OCI-LY3 (cell line): ENCODE results near the gene ZBTB5.

Experiments
- H2AFZ ChIP-seq: fragments of 200-600, 300-600 bp; shearing (Covaris generic); 2 replicates; pipeline ENCODE4 v1.6.0; 2014; ENCODE audit warnings: antibody characterized with exemption, low read depth, low read length
- H3K27ac ChIP-seq: fragments of 200-600, 300-600 bp; sonication (generic); 2 replicates; pipeline ENCODE4 v1.5.1; 2014; ENCODE audit warnings: mild to moderate bottlenecking, low read length, moderate library complexity, mixed read lengths
- H3K27me3 ChIP-seq: fragments of 200-600, 300-600 bp; sonication (generic); 2 replicates; pipeline ENCODE4 v1.6.1; 2014; ENCODE audit warnings: low read depth, low read length, mixed read lengths
- H3K36me3 ChIP-seq: fragments of 200-600, 300-600 bp; sonication (generic); replicated peaks from 2 replicates; pipeline ENCODE3; 2014; ENCODE audit warnings: low read depth, low read length, mixed read lengths
- H3K4me1 ChIP-seq: fragments of 300-600, 200-600 bp; sonication (generic); 2 replicates; pipeline ENCODE4 v1.6.1; 2014; ENCODE audit warnings: low read length, mixed read lengths
- H3K4me2 ChIP-seq: fragments of 200-600, 300-600 bp; sonication (generic); 2 replicates; pipeline ENCODE4 v1.6.1; 2014; ENCODE audit warnings: low read length, mixed read lengths
- H3K4me3 ChIP-seq: fragments of 300-600, 200-600 bp; sonication (generic); 2 replicates; pipeline ENCODE4 v1.5.1; 2014; ENCODE audit warnings: antibody characterized with exemption, mild to moderate bottlenecking, low read length, moderate library complexity
- H3K79me2 ChIP-seq: fragments of 300-600, 200-600 bp; shearing (Covaris generic); 2 replicates; pipeline ENCODE4 v1.6.1; 2014; ENCODE audit warnings: mild to moderate bottlenecking, low read length, mixed read lengths
- H3K9ac ChIP-seq: fragments of 300-600, 200-600 bp; shearing (Covaris generic); 2 replicates; pipeline ENCODE4 v1.6.0; 2014; ENCODE audit warnings: mild to moderate bottlenecking, low read length, moderate library complexity
- H3K9me3 ChIP-seq: fragments of 200-600, 300-600 bp; shearing (Covaris generic); 2 replicates; pipeline ENCODE4 v1.6.1; 2014; ENCODE audit warnings: low read length, mixed read lengths; ENCODE audit not compliant: insufficient read depth
- H4K20me1 ChIP-seq: fragments of 200-600, 300-600 bp; sonication (generic); 2 replicates; pipeline ENCODE4 v1.6.1; 2016; ENCODE audit warnings: low read length, mixed read lengths; ENCODE audit not compliant: insufficient read depth
- CTCF ChIP-seq: fragments of 200-600, 300-600 bp; sonication (generic); IDR thresholded peaks from 2 replicates; pipeline ENCODE4 v1.5.1; 2014; ENCODE audit warnings: antibody characterized with exemption, low read length, low read depth
- EZH2phosphoT487 ChIP-seq: fragments of 200-600 bp; shearing (Covaris generic); IDR thresholded peaks from 2 replicates; pipeline ENCODE4 v1.6.1; 2018; ENCODE audit warnings: antibody characterized with exemption, mixed run types, low read depth

ZBTB5 gene

GRCh38 chr9:37424204-37424685, 41.0 kb downstream of the ZBTB5 start:
- H3K27me3 ChIP-seq: no peaks in the 10 kb centered on the region
- peak overlapping the region; percentile 99 for H3K4me2 ChIP-seq
- peak overlapping the region; percentile 95 for H3K9ac ChIP-seq
- H3K4me1 ChIP-seq: peaks cover 25% of the 10 kb centered on the region
- H3K9me3 ChIP-seq: no peaks in the 10 kb centered on the region
- H4K20me1 ChIP-seq: peaks cover 21% of the 10 kb centered on the region; the same call in 1 of the 2 replicates
- peak overlapping the region; percentile 79 for H3K4me3 ChIP-seq
- TF ChIP-seq EZH2phosphoT487 (no peak), CTCF (no peak)
- H3K36me3 ChIP-seq: peaks cover 50% of the 10 kb centered on the region
- H2AFZ ChIP-seq: no peak overlapping the region
- peak overlapping the region; percentile 1; the same call in 1 of the 2 replicates for H3K27ac ChIP-seq
- H3K79me2 ChIP-seq: peaks cover 48% of the 10 kb centered on the region

DNA sequence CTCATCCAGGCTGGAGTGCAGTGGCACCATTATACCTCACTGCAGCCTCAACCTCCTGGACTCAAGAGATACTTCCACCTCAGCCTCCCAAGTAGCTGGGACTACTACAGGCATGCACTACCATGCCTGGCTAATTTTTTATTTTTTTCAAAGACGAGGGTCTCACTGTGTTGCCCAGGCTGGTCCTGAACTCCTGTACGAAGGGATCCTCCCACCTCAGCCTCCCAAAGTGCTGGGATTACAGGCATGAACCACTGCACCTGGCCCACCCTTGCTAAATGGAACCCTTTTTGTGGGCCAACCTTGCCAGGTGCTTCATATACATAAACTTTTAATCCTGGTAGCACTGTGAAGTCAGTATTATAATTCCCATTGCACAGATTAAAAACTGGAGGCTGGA, 41.7 kb downstream of the ZBTB5 start:
- no peak overlapping the region for H2AFZ ChIP-seq
- H3K27ac ChIP-seq: peak overlapping the region; percentile 64; the same call in 1 of the 2 replicates
- H3K9me3 ChIP-seq: no peaks in the 10 kb centered on the region
- H3K9ac ChIP-seq: peak overlapping the region; percentile 95
- H3K36me3 ChIP-seq: peaks cover 43% of the 10 kb centered on the region
- no peak for TF ChIP-seq EZH2phosphoT487
- TF ChIP-seq CTCF: no peak
- H3K4me3 ChIP-seq: peak overlapping the region; percentile 79
- H3K4me2 ChIP-seq: peak overlapping the region; percentile 99
- H3K4me1 ChIP-seq: peaks cover 25% of the 10 kb centered on the region
- H3K79me2 ChIP-seq: peaks cover 48% of the 10 kb centered on the region
- H3K27me3 ChIP-seq: no peaks in the 10 kb centered on the region
- peaks cover 21% of the 10 kb centered on the region; the same call in 1 of the 2 replicates for H4K20me1 ChIP-seq

DNA sequence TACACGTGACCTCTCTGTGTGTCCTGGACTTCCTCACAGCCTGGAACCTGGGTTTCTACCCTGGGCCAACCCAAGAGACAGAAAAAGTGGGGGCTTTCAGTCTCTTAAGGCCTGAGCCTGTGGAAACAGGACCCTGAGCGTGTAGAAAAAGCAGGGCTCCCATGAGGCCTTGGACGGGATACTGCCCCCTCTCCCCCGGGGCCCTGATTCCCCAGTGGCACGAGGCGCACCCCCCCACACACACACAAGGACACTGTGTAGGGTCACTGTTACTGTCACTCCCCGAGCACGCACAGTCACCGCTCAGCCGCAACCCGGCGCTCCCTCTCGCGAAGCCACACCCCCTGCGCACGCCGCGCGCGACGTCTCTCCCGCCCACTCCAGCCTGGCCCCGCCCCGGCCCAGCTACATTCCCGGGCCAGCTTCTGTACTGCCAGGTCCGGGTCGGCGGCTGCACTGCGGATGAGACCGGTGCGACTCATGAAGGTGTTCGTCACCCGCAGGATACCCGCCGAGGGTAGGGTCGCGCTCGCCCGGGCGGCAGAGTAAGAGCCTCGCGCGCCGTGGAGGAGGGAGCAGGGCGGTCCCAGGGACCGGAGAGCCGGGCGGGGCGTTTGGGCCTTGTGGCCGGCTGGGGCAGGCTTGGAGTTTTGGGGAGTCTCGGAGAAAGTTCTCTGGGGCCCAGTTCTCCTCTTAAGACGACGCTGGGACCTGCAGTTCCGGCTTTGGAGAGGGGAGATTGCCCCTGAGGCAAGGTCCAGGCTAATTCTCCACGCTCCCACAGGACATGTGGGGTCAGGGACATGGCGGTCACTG, 42.8 kb downstream of the ZBTB5 start, which contains the start of gene GRHPR:
Gene GRHPR, plus strand, starts transcription at position 408 of the 816 bp plus-strand sequence. Its CDS starts 55 bp downstream, at position 463.
- TF ChIP-seq CTCF: no peak
- no peak for TF ChIP-seq EZH2phosphoT487
- H3K27ac ChIP-seq: peak within 1 kb of the TSS; percentile 64
- peaks cover 35% of the 10 kb centered on the region for H3K36me3 ChIP-seq
- H3K27me3 ChIP-seq: no peaks in the 10 kb centered on the region
- H3K4me3 ChIP-seq: peak within 1 kb of the TSS; percentile 79
- H3K9ac ChIP-seq: peak within 1 kb of the TSS; percentile 95
- peak within 1 kb of the TSS; percentile 99 for H3K4me2 ChIP-seq
- H4K20me1 ChIP-seq: peaks cover 21% of the 10 kb centered on the region; the same call in 1 of the 2 replicates
- no peaks in the 10 kb centered on the region for H3K9me3 ChIP-seq
- peaks cover 34% of the 10 kb centered on the region for H3K4me1 ChIP-seq
- peaks cover 48% of the 10 kb centered on the region for H3K79me2 ChIP-seq
- peak within 1 kb of the TSS; percentile 44; the same call in 1 of the 2 replicates for H2AFZ ChIP-seq

DNA sequence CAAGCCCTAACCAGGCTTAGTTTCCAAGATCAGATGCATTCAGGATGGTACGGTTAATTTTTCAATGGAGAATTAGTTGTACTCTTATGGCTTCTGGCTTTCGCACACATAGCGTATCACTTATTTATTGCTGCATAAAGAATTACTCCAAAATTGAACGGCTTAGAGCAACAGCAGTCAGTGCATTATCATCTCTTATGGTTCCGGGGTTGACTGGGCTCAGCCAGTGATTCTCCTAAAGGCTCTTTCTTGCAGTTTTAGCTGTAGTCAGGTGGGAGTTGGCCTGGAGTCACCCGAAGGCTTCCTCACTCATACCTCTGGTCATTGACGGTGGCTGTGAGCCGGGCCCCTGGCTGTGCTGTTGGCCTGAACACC, 43.3 kb downstream of the ZBTB5 start:
- H3K4me3 ChIP-seq: peak overlapping the region; percentile 79
- H3K36me3 ChIP-seq: peaks cover 31% of the 10 kb centered on the region
- 0 out of 2 replicates have a peak overlapping the region, but pooled peaks have one; percentile 34 for H2AFZ ChIP-seq
- peaks cover 48% of the 10 kb centered on the region for H3K79me2 ChIP-seq
- TF ChIP-seq EZH2phosphoT487 (no peak), CTCF (no peak)
- peak overlapping the region; percentile 99 for H3K4me2 ChIP-seq
- H3K9me3 ChIP-seq: no peaks in the 10 kb centered on the region
- H3K4me1 ChIP-seq: peaks cover 40% of the 10 kb centered on the region
- peaks cover 21% of the 10 kb centered on the region; the same call in 1 of the 2 replicates for H4K20me1 ChIP-seq
- peak overlapping the region; percentile 64 for H3K27ac ChIP-seq
- H3K9ac ChIP-seq: peak overlapping the region; percentile 95
- no peaks in the 10 kb centered on the region for H3K27me3 ChIP-seq
